Muscle layer of duodenum (tissue), 2 donors: ENCODE results near the gene JOSD1.

Source experiments
- H3K27ac ChIP-seq: one replicate; pipeline ENCODE4 v1.7.0; 2013; ENCODE audit warnings: mild to moderate bottlenecking, low read length
- H3K27me3 ChIP-seq: one replicate; pipeline ENCODE4 v1.7.0; 2013; ENCODE audit warnings: low read depth, mild to moderate bottlenecking, control low read depth, low read length
- H3K36me3 ChIP-seq, 2 donors: one replicate each; pipeline ENCODE4 v1.7.0; 2013; ENCODE audit warnings: low read length in 2 of 2, control low read depth in 1 of 2, mild to moderate bottlenecking in 1 of 2; ENCODE audit not compliant: insufficient read depth in 2 of 2, control insufficient read depth in 1 of 2
- H3K4me1 ChIP-seq, 2 donors: one replicate each; pipeline ENCODE4 v1.7.0; 2013; ENCODE audit warnings: low read length in 2 of 2, mild to moderate bottlenecking in 2 of 2, control low read depth in 1 of 2, moderate library complexity in 1 of 2; ENCODE audit not compliant: insufficient read depth in 2 of 2, control insufficient read depth in 1 of 2
- H3K4me3 ChIP-seq, 2 donors: one replicate each; pipeline ENCODE4 v1.7.0; 2013; ENCODE audit warnings: low read length in 2 of 2, low read depth in 1 of 2, mild to moderate bottlenecking in 1 of 2
- H3K9me3 ChIP-seq, 2 donors: one replicate each; pipeline ENCODE4 v1.7.0; 2013; ENCODE audit warnings: low read length in 2 of 2, control low read depth in 1 of 2, mild to moderate bottlenecking in 1 of 2; ENCODE audit not compliant: control insufficient read depth in 1 of 2
- donor health status: healthy.

The JOSD1 gene

DNA sequence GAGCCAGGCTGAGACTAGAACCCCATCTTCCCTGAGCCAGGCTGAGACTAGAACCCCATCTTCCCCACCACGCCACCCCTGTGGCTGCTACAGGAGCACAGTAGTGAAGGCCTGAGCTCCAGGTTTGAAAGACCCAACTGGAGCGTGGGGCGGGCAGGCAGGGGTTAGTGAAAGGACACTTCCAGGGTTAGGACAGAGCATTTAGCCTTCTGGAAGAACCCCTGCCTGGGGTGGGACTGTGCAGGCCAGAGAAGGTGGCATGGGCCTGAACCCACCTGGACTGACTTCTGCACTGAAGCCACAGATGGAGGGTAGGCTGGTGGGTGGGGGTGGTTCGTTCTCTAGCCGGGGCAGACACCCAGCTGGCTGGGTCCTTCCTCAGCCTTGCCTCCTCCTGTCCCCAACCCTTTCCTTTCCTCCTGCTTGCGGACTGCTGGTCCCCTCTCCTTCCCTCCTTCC is 31.0 kb upstream of the JOSD1 start:
- H3K4me1 ChIP-seq = peaks cover 12 to 32% of the 10 kb centered on the region in 2 donors
- H3K27me3 ChIP-seq = no peaks in the 10 kb centered on the region
- H3K9me3 ChIP-seq = no peaks in the 10 kb centered on the region
- no peak overlapping the region for H3K4me3 ChIP-seq
- H3K27ac ChIP-seq = no peak overlapping the region
- H3K36me3 ChIP-seq = peaks cover 62 to 83% of the 10 kb centered on the region in 2 donors

GRCh38 chr22:38730411-38730871 is 29.7 kb upstream of the JOSD1 start:
- Histone ChIP-seq H3K4me3 (no peak overlapping the region), H3K27me3 (no peaks in the 10 kb centered on the region), H3K36me3 (peaks cover 64 to 83% of the 10 kb centered on the region in 2 donors), H3K9me3 (no peaks in the 10 kb centered on the region), H3K27ac (no peak overlapping the region), H3K4me1 (peaks cover 12 to 32% of the 10 kb centered on the region in 2 donors)

DNA sequence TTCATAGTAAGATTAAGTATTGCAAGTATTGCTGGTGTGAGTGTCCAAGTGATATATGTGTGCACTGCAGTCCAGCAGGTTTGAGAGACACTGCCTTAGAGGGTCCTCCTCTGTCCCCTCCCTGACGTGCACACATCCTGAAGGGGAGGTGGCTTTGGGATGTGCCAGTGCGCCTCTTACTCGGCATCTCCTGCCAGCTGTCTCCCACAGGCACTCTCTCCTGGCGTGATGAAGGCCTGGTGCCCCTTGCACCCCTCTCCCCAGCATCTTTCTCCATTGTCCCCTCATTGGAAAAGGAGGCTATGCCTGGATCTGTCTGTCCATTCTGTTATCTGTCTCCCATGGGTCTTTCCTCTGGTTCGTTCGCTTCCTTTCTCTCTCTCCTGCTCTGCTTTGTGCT is 29.2 kb upstream of the JOSD1 start:
- peaks cover 12 to 30% of the 10 kb centered on the region in 2 donors for H3K4me1 ChIP-seq
- no peaks in the 10 kb centered on the region for H3K27me3 ChIP-seq
- H3K4me3 ChIP-seq = no peak overlapping the region
- no peak overlapping the region for H3K27ac ChIP-seq
- no peaks in the 10 kb centered on the region for H3K9me3 ChIP-seq
- H3K36me3 ChIP-seq = peaks cover 64 to 83% of the 10 kb centered on the region in 2 donors

DNA sequence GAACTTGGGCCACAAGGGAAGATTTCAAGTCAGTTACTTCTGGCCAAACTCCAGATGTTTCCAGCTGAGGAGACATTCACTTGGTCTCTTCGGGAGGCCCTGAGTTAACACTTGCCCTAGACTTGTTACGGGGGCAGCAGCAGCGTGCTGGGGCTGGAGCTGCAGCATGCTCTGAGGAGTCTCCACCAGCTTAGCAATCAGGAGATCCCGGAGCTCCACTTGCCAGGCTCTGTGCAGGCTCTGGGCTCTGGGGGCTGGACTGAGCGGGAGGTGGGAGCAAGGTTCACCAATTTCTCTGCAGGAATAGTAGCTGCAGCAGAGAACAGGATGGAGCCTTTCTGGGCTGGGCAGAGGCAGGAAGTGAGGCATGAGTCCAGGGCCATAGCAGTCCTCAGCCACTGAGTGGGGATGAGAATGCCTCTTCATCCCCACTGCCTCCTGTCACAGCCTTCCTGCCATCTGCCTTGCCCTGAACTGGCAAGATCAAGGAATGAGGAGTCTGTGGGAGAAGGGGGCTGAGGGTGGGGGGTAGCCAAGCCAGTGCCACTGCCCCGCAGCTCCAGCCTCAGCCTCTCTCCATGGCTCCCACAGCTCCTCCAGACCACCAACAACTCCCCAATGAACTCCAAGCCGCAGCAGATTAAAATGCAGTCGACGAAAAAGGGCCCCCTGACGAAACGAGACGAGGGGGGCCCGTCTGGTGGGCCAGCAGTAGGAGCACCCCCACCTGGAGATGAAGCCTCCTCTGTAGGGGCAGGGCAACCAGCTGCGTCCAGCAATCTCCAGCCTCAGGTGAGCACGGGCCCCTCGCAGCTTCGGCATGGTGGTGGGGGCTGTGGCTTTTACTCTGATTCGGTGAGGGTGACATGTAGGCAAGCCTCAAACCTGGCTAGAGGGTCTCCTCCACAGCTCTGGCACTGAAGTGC is 28.4 kb upstream of the JOSD1 start:
- Histone ChIP-seq H3K27me3 (no peaks in the 10 kb centered on the region), H3K36me3 (peaks cover 72 to 86% of the 10 kb centered on the region in 2 donors), H3K4me3 (no peak overlapping the region), H3K9me3 (no peaks in the 10 kb centered on the region), H3K4me1 (peaks cover 8 to 22% of the 10 kb centered on the region in 2 donors), H3K27ac (no peak overlapping the region)

GRCh38 chr22:38727530-38728451 is 27.0 kb upstream of the JOSD1 start:
- no peaks in the 10 kb centered on the region for H3K27me3 ChIP-seq
- peaks cover 0 to 8% of the 10 kb centered on the region in 2 donors for H3K4me1 ChIP-seq
- no peaks in the 10 kb centered on the region for H3K9me3 ChIP-seq
- no peak overlapping the region for H3K27ac ChIP-seq
- H3K4me3 ChIP-seq = no peak overlapping the region
- peaks cover 86 to 91% of the 10 kb centered on the region in 2 donors for H3K36me3 ChIP-seq

- H3K27ac ChIP-seq = no peak overlapping the region
- no peaks in the 10 kb centered on the region for H3K27me3 ChIP-seq
- peaks cover 0 to 2% of the 10 kb centered on the region in 2 donors for H3K4me1 ChIP-seq
- no peaks in the 10 kb centered on the region for H3K9me3 ChIP-seq
- H3K36me3 ChIP-seq = peaks cover 90 to 98% of the 10 kb centered on the region in 2 donors
- H3K4me3 ChIP-seq = no peak overlapping the region
Measured at GRCh38 chr22:38727123-38727522, 26.4 kb upstream of the JOSD1 start.

DNA sequence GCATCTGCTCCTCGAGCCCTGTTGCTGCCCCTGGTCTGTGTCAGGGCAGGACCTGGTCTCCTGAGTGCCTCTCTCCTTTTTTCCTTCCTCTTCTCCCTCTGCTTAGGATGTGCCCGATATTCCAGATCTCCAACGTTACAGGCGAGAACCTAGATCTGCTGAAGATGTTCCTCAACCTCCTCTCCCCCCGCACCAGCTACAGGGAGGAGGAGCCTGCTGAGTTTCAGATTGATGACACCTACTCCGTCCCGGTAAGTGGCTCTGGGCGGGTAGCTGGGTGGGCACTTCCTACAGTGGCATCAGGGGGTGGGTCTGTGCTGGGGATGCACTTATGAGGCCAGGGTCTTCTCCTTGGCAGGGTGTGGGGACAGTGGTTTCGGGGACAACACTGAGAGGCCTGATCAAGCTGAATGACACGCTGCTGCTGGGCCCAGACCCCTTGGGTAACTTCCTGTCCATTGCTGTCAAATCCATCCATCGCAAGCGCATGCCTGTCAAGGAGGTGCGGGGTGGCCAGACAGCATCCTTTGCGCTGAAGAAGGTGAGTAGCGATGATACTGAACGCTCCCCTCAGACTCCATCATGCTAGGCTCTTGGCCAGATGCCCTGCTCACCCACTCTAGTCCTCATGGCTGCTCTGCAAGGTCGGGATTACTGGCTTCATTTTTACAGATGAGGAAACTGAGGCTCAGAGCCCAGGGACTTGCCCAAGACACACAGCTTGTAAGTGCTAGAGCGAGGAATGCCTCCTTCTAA is 25.3 kb upstream of the JOSD1 start:
- H3K9me3 ChIP-seq = no peaks in the 10 kb centered on the region
- no peak overlapping the region for H3K27ac ChIP-seq
- no peak overlapping the region for H3K4me3 ChIP-seq
- no peaks in the 10 kb centered on the region for H3K27me3 ChIP-seq
- H3K36me3 ChIP-seq = peaks cover 94 to 98% of the 10 kb centered on the region in 2 donors
- no peaks in the 10 kb centered on the region for H3K4me1 ChIP-seq

DNA sequence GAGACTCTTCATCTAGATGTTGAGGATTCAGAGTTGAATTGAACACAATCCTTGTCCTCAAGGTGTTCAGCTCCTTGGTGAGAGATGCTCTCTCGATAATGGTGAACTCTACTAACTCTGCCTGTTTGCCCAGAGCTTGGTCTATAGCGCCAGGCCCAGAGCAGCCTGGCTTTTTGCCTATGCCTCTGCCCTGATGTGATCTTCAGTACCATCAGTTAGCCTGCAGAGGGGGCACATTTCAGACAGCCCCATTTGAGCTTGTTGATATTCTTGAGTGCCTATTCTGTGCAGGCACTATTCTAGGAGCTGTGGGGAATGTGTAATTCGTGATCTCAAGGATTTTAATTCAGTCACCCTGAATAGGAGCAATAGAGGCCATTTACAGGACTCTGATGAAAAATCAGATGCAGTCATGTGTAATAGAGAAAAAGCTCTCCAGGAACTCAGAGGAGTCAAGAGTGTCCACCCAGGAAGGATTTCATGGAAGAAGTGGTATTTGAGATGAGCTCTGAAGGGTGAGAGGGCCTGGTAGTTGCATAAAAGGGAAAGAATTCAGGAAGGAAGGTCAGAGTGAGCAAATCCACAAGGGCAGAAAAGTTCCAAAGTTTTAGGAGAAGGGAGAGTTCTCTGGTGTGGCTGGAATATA is 24.3 kb upstream of the JOSD1 start:
- H3K4me1 ChIP-seq = no peaks in the 10 kb centered on the region

GRCh38 chr22:38724176-38724575 is 23.4 kb upstream of the JOSD1 start:
- H3K27ac ChIP-seq = no peak overlapping the region

More for the DNA sequence above, 24.3 kb upstream of the JOSD1 start:
- H3K27me3 ChIP-seq = no peaks in the 10 kb centered on the region
- peaks cover 89 to 96% of the 10 kb centered on the region in 2 donors for H3K36me3 ChIP-seq
- no peak overlapping the region for H3K27ac ChIP-seq
- no peaks in the 10 kb centered on the region for H3K9me3 ChIP-seq
- no peak overlapping the region for H3K4me3 ChIP-seq

DNA sequence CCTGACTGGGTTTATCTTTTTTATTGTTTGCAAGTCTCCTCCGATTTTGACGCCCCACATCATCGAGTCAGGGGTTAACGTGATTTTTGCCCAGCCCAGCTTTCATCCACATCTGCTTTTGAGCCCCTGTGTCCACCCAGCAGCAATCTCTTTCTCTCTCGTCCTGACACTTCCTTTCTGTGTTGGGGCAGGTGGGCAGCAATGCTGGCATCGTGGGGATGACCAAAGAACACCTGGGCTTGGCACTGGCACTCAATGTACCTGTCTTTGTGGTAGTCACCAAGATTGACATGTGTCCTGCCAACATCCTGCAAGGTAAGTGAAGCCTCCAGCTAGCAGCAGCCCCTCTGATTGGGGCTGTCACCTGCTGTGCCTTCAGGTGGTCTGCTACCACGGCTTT is 20.8 kb upstream of the JOSD1 start:
- Histone ChIP-seq H3K27me3 (no peaks in the 10 kb centered on the region), H3K36me3 (peaks cover 70 to 76% of the 10 kb centered on the region in 2 donors), H3K4me3 (no peak overlapping the region), H3K4me1 (peaks cover 0 to 11% of the 10 kb centered on the region in 2 donors), H3K9me3 (no peaks in the 10 kb centered on the region), H3K27ac (no peak overlapping the region)

More at GRCh38 chr22:38724176-38724575, 23.4 kb upstream of the JOSD1 start:
- Histone ChIP-seq H3K27me3 (no peaks in the 10 kb centered on the region), H3K36me3 (peaks cover 80 to 87% of the 10 kb centered on the region in 2 donors), H3K9me3 (no peaks in the 10 kb centered on the region), H3K4me3 (no peak overlapping the region), H3K4me1 (no peaks in the 10 kb centered on the region)
